NCI-H1436 treated with DMSO at 0.1 percent for 48 hours (cell line): ENCODE measurements around the gene SLC12A8.

ENCODE experiments used
- DNase-seq: peaks from one replicate; lab custom pipeline; 2025; lab: John Stamatoyannopoulos, UW

The SLC12A8 gene, protein sequence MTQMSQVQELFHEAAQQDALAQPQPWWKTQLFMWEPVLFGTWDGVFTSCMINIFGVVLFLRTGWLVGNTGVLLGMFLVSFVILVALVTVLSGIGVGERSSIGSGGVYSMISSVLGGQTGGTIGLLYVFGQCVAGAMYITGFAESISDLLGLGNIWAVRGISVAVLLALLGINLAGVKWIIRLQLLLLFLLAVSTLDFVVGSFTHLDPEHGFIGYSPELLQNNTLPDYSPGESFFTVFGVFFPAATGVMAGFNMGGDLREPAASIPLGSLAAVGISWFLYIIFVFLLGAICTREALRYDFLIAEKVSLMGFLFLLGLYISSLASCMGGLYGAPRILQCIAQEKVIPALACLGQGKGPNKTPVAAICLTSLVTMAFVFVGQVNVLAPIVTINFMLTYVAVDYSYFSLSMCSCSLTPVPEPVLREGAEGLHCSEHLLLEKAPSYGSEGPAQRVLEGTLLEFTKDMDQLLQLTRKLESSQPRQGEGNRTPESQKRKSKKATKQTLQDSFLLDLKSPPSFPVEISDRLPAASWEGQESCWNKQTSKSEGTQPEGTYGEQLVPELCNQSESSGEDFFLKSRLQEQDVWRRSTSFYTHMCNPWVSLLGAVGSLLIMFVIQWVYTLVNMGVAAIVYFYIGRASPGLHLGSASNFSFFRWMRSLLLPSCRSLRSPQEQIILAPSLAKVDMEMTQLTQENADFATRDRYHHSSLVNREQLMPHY

DNA sequence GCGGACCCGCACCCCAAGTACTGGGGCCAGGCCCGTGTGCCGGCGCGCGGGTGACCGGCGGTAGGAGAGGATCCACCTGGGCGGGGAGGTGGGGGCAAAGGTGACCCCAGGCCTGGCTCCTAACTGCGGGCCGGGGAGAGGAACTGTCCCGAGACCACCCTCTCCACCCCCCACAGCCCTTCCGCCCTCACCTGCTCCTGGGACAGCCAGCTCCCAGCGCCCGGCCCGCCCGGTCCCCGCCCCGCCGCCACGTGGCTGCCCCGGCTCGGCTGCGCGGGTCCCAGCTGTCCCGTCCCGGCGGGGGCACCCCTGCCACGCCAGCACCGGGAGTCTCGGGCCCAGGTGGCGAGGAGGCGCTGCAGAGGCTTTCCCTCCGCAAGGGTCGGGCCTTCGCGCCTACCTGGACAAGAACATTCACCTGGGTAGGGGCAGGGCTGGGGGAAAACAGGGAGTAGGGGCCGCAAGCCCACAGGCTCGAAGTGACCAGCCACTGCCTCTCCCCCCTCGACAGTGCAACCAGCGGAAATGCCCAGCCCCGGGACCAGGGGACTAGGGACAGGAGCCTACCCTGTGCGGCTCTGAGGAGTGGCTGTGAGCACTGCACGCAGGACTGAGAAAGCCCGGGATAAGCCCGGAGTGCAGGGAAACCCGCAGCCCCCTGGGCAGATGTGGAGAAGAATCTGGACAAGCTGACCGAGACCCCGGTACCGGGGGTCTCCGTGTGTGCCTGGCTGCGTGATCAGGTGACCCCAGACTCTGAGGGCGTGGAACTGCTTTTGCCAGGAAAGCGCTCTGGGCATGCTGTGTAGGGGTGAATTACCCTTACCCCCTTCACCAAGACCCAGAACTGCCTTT, at the start of gene SLC12A8:
Gene SLC12A8 (minus strand): TSS at position 240 of the 855 bp plus-strand sequence. CDS start 1,399 bp downstream, outside the sequence.
- DNase-seq: no peak

DNA sequence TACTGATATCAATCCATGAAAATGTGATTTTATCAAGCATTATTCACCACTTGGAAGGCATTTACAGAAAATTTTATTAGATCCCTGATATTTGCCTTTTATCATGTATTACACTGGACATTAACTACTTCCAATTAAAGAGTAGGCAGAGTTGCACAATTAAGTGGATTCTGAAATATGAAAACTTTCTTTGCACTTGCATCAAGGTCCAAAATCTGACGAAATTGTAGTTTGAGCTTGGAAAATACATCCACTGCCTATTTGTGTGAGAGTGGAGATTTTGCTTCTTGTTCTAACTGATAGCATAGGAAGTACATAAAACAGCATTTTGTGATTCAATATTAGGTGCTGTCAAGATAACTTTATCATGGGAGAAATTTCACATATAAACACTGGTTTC, 49.6 kb upstream of the SLC12A8 start:
- DNase-seq: no peak

DNA sequence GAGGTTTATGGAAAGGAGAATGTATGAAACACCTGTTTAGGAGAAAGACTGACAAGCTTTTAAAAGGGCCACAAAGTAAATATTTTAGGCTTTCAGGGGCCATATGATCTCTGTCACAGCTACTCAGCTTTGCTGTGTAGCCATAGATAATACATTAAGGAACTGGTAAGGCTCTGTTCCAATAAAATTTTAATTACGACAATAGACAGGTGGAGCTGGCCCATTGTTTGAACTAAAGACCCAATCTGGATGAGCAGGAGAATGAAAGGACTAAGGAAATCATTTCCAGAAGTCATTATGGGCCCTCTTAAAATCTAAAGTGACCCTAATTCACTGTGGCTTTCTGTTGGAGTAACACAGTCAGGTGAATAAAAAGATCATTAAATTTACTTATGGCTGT, 48.5 kb upstream of the SLC12A8 start:
- DNase-seq: peak; percentile 91

DNA sequence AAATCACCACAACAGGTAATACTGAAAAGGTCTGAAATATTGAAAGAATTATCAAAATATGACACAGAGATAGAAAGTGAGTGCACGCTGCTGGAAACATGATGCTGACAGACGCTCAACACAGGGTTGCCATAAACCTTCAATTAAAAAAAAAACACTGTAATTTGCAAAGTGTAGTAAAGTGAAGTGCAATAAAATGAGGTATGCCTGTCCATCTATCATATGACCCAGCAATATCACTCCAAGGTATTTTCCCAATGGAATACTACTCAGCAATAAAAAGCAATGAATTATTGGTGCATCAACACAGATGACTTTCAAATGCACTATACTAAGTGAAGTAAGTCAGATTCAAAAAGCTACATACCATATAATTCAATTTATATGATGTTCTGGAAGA, 47.6 kb upstream of the SLC12A8 start:
- no peak for DNase-seq

DNA sequence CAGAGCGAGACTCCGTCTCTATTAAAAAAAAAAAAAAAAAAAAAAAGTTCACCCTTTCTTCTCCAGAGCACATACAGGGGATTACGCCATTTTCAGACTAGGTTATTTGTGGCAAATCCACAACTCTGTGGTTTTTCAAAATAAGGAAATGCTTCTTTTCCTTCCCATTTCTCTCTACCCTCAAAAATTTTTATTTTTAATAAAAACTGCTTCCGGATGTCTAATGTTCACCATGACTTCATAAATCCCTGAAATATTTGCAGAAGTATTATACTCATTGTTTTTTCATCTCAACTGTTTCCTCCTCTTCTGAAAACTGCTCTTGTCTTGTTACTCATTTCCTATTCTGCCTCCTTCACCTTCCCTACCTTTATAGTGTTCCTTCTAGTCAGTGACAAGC, 45.0 kb upstream of the SLC12A8 start:
- DNase-seq: no peak

DNA sequence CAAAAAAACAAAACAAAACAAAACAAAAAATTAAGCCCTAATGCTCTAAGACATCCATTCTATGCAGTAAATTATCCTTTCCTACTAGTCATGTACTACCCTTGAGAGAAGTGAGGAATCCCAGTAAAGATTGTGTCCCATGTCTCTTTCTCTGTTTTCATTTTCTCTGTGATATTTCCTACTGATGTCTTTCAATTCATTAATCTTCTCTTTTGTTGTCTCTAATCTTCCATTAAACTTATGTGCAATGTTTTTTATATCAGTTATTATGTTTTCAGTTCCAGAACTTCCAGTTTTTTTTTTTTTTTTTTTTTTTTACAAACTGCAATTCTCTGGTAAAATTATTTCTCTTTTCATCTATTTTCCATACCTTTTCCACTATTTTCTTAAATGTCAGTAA, 44.1 kb upstream of the SLC12A8 start:
- no peak for DNase-seq

DNA sequence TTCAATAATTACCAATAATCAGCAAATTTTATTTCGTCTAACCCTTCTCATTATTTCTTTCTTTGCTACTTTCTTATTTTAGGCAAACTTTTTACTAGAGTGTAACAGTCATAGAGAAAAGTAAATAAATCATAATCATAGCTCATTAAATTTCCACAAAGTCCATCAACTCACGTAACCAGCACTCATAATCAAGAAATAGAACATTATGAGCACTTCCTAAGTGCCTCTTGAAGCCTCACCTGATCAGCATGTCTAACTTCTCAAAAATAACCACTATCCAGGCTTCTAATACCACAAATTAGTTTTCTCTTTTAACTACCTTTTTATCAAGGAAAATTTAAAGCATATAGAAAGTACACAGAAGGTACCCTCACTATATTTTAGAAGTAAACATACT, 38.4 kb upstream of the SLC12A8 start:
- peak; percentile 11 for DNase-seq

DNA sequence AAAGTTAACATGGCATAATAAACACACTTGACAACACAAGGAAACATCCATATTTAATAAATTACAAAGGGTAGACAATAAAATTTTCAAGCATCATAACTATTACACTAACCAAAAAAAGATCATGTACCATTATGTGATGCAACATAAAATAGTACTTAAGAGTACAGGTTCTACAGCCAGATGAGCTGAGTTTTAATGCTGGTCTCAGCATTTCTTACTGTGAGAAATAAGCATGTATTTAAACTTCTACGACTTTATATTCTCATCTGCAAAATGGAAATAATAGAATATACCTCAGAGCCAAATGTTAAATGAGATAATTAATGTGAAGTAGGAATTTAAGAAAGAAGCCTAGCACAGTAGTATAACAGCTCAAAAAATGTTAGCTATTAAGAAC, 33.7 kb upstream of the SLC12A8 start:
- DNase-seq: no peak

DNA sequence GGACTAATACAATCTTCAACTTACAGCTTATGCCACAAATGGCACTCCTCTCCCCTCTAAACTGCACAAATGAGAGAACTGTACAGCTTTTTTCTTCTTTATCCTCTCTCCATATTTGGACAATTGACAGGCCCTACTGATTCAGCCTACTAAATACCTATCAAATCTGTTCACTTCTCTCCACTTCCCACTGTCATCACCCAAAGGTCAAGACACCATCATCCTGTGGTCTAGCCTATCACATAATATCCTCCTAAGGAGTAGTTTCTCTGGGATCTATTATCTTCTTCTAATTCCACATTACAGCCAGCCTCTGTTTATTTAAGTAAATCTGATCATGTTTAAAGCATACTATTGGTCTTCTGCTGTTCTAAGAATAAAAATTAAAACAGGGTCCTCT, 33.0 kb upstream of the SLC12A8 start:
- no peak for DNase-seq

DNA sequence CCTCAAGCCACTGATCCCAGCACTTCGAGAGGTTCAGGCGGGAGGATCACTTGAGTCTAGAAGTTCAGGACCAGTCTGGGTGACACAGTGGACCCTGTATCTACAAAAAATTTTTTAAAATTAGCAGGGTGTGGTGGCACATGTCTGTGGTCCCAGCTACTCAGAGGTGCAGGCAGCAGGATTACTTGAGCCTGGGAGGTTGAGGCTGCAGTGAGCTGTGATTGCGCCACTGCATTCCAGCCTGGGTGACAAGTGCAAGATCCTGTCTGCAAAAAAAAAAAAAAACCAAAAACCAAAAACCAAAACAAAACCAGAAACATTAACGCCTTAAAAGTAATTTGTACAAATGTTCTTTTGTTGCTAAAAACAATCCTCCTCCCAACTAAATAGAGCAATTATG, 27.9 kb upstream of the SLC12A8 start:
- no peak for DNase-seq

DNA sequence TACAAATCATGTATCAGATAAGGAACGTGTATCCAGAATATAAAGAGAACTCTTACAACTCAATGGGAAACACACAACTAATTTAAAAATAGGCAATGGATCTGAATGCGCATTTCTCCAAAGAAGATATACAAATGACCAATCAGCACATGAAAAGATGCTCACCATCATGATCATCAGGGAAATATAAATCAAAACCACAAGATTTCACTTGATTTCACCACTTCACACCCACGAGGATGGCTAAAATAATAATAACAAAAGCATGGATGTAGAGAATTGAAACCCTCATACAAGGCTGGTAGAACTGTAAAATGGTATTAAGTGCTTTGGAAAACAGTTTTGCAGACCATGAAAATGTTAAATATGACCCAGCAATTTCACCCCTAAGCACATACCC, 26.7 kb upstream of the SLC12A8 start:
- DNase-seq: no peak

DNA sequence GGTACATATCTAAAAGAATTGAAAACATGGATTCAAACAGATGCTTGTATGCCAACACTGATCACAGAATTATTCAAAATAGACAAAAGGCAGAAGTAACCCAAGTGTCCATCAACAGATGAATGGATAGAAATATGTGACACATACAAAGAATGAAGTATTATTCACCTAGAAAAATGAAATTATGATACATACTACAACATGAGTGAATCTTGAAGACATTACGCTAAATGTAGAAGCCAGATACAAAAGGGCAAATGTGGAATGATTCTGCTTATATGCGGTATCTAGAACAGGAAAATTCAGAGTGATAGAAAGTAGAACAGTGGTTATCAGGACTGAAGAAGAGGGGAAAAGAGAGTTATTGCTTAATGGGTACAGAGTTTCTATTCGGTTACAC, 26.2 kb upstream of the SLC12A8 start:
- DNase-seq: no peak

DNA sequence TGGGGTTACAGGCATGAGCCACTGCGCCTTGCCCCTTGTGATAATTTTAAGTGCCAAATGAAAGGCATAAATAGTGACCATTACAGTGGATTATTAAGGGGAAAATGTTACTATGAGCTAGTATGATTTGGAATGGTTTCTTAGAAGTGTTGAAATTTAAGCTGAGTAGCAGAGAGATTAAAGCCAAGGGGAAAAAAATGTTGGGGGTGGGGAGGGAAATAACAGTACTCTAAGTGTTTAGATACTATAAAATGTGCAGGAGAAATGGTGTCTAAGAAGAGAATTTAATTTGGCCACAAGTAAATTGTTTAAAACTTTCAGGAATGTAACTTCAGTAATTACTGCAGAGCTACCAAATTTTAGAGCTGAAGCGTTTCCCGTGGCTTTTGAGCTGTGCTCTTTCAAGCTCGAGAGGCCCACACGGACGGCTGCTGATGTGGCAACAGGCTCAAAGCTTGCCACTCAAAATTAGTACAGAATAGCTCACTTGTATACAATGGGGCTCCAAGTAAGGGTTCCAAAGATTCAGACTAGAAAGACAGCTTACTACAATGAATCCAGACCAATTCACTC, 23.9 kb upstream of the SLC12A8 start:
- no peak for DNase-seq

DNA sequence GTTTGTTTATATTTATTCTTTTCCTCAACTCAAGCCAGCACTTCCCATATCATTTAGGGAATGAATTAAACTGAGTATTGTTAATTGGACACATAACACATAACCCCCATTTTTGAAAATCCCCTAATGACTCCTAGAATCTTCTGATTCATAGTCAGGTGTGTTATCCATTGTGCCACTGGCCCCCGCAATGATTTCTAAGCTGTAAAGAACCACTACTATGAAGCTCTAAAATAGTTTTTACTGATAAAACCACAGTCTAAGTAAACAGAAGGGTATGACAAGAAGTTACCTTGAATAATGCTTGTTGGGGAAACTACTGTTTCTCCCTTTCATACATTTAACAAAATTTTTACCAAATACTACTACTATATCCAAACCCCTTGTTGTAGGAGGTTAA, 22.3 kb upstream of the SLC12A8 start:
- DNase-seq: no peak

DNA sequence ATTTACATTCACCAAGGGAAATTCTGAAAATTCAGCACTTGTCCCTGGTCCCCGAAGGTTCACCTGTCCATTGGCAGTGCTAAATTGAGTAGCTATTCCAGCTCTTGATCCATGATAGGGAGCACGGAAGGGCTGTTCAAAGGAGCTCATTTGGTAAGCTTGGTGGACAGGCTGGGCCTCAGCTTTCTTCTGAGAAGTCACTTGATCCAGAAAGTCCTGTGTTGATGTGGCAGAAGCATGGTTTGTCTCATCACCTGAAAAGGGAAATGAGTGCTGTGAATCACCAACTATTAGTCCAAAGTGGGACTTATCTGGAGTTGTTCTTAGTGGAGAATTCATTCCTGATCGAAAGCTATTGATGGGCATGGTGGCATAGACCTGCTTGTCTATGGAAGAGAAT, 19.9 kb upstream of the SLC12A8 start:
- DNase-seq: no peak

DNA sequence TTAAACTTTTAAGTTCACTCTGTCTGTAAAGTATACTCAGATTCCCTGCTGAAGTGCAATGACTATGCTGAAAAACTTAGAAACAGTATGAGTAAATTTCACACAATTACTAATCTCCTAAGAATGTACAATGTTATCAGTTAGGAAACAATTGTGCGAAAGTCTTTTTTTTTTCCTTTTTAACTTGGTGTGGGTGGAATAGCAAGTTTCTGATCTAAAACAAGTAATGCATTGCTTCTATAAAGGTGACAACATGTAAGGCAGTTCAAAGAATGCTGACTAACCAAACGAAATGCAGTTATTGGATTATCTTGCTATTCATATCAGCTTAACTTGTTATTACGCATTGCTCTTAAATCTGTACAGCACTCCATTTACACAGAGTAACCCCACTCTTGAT, 19.3 kb upstream of the SLC12A8 start:
- DNase-seq: no peak

DNA sequence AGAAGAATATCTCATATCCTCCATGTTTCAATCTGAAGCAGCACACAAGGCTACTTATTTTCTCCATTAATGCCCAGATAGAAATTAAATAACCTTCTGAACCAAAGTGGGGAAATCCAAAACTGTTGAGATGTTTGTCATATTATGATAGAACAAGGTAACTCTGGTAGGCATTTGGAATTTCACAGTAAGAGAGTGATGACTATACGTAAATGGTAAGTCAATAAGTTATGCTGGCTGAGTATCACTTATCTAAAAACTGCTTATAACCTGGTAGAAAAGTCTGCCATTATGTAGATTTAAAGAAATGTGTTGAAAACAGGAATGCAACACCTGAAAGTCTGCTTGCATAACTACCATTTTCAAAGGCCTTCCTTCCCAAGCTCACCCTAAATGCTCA, 17.2 kb upstream of the SLC12A8 start:
- DNase-seq: no peak

DNA sequence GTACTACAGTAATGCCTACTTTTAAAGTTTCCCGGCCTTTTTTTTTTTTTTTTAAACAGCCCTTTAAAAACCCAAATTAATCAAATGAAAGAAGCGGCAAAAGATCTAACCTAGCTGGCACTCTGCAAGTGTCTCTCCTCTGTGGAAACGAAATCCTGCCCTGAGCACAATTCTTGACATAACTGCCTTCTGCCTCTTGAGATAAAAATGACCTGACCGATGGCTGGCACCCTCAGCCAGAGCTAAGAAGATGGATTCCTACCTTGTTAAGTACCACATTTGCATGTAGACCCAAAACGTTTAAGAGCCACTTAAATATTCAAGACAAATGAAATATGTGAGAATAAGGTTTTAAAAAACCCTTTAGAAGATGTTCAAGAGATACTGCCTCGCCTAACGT, 16.6 kb upstream of the SLC12A8 start:
- no peak for DNase-seq

DNA sequence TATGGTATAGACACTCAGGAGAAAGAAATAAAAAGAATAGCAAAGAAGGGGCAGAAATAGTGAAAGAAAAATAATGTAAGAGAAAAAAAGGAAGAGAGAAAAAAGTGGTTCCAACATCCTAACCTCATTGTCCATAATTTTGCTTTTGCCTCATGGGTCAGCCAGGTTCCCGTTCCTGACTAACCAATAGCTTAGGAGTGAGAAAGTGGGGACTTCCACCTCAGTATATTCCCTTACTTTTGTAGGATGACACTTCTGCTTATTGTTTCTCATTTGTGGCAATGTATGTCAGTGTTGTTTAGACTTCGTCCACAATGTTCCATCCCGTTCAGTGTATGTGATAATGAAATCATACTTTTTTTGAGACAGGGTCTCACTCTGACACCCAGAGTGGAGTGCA, 9.3 kb upstream of the SLC12A8 start:
- DNase-seq: no peak

DNA sequence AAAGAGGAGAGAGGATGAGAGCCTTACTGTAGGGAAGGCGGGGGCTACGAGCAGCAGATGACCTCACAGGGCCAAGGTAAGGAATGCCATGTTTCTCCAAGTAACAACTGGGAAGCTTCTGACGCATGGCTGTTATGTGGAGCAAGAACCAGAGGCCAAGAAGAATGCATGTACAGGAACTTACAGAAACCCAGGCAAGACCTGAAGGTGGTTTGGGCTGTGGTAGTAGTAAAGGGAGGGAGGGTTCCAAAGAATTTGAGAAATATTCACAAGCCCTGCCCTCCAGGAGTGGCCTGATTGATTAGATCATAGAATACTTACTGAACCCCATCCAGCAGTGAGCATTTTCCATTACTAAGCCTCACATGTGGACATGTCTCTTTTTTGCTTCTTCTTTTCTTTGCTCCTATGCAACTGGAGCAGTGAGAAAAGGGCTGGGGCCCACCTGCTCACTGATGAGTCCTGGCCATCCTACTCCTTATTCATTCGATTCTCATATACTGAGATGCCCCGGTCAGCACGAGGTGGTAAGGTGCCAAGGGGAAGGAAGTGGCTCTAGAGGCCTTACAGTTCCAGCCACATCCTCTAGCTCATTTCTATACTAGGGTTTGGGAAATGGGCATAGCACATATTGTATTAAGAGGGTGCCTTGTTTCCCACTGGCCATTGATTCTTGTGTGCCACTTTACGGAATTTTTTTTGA, 8.3 kb upstream of the SLC12A8 start:
- no peak for DNase-seq

DNA sequence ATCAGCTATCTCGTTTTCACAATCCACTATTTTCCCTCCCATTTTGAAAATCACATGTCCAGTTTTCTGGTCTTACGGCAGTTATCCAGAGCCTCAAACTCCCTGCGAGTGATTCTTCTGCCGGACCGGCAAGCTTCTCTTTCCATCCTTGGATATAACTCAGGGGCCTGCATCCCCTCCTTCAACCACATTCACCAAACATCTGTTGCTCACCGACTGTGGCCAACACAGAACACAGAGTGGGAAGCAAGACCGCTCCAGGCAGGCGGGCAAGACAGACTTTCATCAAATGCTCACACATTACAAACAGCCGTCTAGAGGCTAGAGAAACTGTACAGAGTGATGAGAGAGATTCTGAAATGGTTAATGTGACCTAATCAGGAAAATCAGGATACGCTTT, 7.6 kb upstream of the SLC12A8 start:
- DNase-seq: no peak

DNA sequence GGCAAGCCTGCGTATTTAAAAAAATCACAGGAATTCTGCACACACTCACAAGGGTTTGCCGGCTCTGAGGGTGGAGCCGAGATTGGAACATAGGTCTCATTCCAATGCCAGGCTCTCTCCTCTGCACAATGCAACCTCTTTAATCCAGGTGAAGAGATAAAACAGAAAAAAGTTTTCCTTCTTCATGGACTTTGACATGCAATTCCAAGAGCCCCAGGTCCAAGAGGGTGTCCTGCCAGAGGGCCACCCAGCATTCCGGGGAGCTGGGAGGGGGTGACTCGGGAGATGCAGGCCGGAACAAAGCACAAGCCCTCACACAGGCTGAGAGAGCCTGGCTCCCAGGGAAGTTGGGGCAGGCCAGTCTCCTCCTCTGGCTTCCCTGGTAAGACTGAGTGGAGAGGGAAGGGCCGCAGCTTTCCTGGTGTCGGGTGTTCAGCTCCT, 6.7 kb upstream of the SLC12A8 start:
- no peak for DNase-seq
